Suppressor macrophage (primary cell): ENCODE measurements around the gene COQ2.
A peak's percentile ranks its signal among the peaks of the same experiment; 100 is the strongest.
"Not testable (repeated sequence)": the region's sequence is repeated elsewhere in the genome, so short reads cannot be mapped to it uniquely, and the experiment has no call there.

Source experiments
- DNase-seq, 4 experiments: peaks; one replicate each; pipeline ENCODE4 v3.0.0-alpha.2; 2020 to 2022

COQ2 gene

GRCh38 chr4:83248486-83248885 is 36.1 kb downstream of the COQ2 start:
- DNase-seq: no peak

GRCh38 chr4:83247415-83248357 is 36.9 kb downstream of the COQ2 start:
- peak in 2 of 4 experiments; percentile 17 to 19 for DNase-seq

- DNase-seq: no peak
These were observed 43.5 kb downstream of the COQ2 start for GRCh38 chr4:83241132-83241531.

- peak; percentile 66 to 90 (median 77) for DNase-seq
These were observed 44.2 kb downstream of the COQ2 start for GRCh38 chr4:83240379-83240875.

GRCh38 chr4:83238393-83239248 is 46.0 kb downstream of the COQ2 start:
- DNase-seq: no peak

- DNase-seq: no peak
These were observed 47.0 kb downstream of the COQ2 start for GRCh38 chr4:83237591-83237990.

- DNase-seq: not testable (repeated sequence)
These were observed 48.9 kb downstream of the COQ2 start for GRCh38 chr4:83235645-83236133.

- no peak for DNase-seq
These were observed 49.5 kb downstream of the COQ2 start for GRCh38 chr4:83234902-83235644.

GRCh38 chr4:83234387-83234786 is 50.2 kb downstream of the COQ2 start:
- DNase-seq: not testable (repeated sequence)

GRCh38 chr4:83232082-83232481 is 52.5 kb downstream of the COQ2 start:
- DNase-seq: no peak

- peak; percentile 23 to 71 (median 44) for DNase-seq
These were observed 53.0 kb downstream of the COQ2 start for GRCh38 chr4:83231620-83232076.

GRCh38 chr4:83230928-83231327 is 53.7 kb downstream of the COQ2 start:
- peak; percentile 17 to 58 (median 45) for DNase-seq

- no peak for DNase-seq
These were observed 54.8 kb downstream of the COQ2 start for GRCh38 chr4:83229791-83230190.

- no peak for DNase-seq
These were observed 56.4 kb downstream of the COQ2 start for GRCh38 chr4:83228231-83228630.

GRCh38 chr4:83224502-83225197 is 59.9 kb downstream of the COQ2 start:
- no peak for DNase-seq

- no peak for DNase-seq
These were observed 60.8 kb downstream of the COQ2 start for GRCh38 chr4:83223781-83224180.

- no peak for DNase-seq
These were observed 62.6 kb downstream of the COQ2 start for GRCh38 chr4:83221897-83222441.

- peak in 2 of 4 experiments; percentile 14 to 23 for DNase-seq
These were observed 65.0 kb downstream of the COQ2 start for GRCh38 chr4:83219344-83220331.

- DNase-seq: peak; percentile 67 to 87 (median 77)
These were observed 66.7 kb downstream of the COQ2 start for GRCh38 chr4:83217721-83218522.
